Testis (tissue), 2 donors: ENCODE measurements around the gene NUDT3.

Experiments used
- POLR2A ChIP-seq: fragments of 450-650 bp; IDR thresholded peaks from one replicate; pipeline ENCODE4 v1.6.1; 2017; ENCODE audit warnings: antibody characterized with exemption, mild to moderate bottlenecking, moderate library complexity
- TF ChIP-seq, protein P1 (sequence below), 3 experiments: fragments of 450-650 bp in 2 of 3; fragments of 200-600 bp in 1 of 3; sonication (generic) in 1 of 3; IDR thresholded peaks; one replicate each; pipeline ENCODE4 v1.5.1; 2016 to 2019; ENCODE audit warnings: antibody characterized with exemption in 3 of 3, mild to moderate bottlenecking in 2 of 3, moderate library complexity in 1 of 3

DNA sequence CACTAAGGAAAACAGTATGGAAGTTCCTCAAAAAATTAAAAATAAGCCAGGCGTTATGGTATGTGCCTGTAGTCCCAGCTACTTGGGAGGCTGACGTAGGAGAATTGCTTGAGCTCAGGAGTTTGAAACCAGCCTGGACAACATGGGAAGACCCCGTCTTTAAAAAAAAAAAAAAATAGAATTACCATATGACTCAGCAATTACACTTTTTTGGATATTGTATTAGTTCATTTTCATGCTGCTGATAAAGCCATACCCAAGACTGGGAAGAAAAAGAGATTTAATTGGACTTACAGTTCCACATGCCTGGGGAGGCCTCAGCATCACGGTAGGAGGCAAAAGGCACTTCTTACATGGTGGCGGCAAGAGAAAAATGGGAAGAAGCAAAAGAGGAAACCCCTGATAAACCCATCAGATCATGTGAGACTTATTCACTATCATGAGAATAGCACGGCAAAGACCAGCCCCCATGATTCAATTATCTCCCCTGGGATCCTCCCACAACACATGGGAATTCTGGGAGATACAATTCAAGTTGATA, 132.9 kb downstream of the NUDT3 start:
- TF ChIP-seq, protein P1, sequence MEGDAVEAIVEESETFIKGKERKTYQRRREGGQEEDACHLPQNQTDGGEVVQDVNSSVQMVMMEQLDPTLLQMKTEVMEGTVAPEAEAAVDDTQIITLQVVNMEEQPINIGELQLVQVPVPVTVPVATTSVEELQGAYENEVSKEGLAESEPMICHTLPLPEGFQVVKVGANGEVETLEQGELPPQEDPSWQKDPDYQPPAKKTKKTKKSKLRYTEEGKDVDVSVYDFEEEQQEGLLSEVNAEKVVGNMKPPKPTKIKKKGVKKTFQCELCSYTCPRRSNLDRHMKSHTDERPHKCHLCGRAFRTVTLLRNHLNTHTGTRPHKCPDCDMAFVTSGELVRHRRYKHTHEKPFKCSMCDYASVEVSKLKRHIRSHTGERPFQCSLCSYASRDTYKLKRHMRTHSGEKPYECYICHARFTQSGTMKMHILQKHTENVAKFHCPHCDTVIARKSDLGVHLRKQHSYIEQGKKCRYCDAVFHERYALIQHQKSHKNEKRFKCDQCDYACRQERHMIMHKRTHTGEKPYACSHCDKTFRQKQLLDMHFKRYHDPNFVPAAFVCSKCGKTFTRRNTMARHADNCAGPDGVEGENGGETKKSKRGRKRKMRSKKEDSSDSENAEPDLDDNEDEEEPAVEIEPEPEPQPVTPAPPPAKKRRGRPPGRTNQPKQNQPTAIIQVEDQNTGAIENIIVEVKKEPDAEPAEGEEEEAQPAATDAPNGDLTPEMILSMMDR (IDR thresholded peaks at IDR 0.05) = no peak
- no peak for TF ChIP-seq POLR2A
